ENCODE results near the gene TGFA.

Gene TGFA

DNA sequence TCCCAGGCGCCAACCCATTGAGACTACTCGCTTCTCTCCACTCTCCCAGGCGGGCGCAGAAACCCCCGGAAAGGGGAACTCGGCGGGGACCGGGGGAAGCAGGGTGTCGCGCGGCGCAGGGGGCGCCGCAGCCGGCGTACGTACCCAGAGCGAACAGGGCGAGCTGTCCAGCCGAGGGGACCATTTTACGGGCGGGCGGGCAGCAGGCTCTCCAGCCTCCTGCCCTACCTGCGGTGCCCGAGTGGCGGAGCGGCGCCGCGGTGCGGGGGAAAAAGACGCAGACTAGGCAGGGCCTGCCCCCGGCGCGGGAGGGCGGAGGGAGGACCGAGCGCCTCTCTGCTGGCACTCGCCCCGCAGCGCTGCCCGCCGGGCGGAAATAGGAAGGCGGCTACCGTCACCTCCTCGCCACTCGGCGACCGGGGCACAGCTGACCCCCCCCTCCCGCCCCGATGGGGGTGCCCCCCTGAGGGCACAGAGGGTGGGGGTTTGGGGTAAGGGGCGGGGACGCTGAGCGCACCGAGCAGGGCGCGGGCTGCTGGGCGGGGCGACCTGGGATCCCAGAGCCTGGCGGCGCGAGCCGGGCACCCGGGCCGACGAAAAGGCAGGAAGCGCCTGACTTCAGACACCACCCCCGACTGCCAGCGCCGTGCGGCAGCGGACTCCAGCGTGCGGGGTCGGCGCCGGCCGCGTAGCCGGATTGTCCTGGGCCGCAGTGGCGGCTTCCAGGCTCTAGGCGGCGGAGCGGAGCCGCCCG is at the start of gene TGFA:
Gene TGFA, minus strand, starts transcription at position 243 of the 754 bp plus-strand sequence. Its CDS starts 59 bp downstream, at position 184.
- peak; percentile 40 to 63 for DNase-seq (ENCODE audit: low read depth in 2 of 2)

DNA sequence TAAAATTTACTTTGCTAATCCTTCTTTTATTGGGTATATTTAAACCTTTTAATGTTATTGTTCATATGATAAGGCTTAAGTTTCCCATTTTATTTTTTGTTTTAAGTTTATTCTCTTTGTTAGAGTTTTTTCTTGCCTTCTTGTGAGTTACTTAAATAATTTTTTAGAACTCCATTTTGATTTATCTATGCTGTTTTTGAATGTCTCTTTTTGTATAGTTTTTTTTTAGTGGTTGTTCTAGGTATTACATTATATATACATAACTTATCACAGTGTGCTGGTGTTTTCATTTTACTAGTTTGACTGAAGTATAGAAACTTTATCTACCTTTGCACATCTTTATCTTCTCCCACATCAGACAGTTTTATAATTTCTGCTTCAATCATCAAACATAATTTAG is 49.4 kb upstream of the TGFA start:
- no peak for DNase-seq (ENCODE audit: low read depth in 2 of 2)

DNA sequence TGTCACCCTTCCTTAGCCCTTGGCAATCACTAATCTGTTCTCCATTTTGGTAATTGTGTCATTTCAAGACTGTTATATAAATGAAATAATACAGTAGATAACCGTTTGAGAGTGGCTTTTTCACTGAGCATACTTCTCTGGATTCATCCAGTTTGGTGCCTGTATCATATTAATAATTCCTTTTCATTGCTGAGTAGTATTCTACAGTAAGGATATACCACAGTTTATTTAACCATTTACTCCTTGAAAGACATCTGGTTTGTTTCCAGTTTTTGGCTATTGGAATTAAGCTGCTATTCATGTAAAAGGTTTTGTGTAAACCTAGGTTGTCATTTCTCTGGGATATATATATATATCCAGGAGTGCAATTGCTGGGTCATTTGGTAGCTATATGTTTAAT is 44.6 kb upstream of the TGFA start:
- DNase-seq (ENCODE audit: low read depth in 2 of 2), result no peak

DNA sequence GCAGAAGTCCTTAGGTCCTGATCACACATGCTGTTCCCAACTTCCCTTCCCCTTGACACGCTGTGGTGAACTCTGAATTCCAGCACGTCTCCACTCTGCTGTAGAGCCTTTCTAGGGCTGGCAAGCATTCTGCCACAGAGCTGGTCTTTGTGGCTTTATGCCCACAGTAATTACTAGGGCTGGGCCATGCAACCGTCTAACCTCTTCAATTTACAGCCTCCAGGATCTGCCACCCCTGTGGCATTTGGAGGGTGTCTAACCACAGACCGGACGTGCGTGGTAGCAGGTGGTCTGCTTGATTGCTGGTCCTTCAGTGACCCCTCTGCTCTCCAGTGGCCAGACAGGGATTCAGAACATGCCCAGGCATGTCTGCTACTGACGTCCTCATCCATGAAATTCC is 43.1 kb upstream of the TGFA start:
- DNase-seq (ENCODE audit: low read depth in 2 of 2), result no peak

DNA sequence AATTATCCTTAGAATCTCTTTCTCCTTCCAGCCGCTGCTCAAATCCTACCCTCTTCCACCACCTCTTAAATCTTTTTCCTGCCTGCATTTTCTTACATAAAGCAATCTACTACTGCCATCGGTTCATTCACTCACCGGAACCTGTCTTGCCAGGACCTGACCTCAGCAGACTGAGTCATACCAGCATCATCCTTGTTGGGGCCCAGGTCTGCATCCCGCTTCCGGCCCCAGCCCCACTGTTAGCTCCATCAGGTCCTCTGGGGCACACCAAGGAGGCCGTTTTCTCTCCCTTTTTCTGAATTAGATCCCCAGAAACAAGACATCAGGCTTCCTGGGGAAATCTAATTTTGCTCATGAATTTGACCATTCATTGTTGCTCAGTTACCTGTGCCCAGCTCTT is 42.7 kb upstream of the TGFA start:
- DNase-seq (ENCODE audit: low read depth in 2 of 2), result no peak

DNA sequence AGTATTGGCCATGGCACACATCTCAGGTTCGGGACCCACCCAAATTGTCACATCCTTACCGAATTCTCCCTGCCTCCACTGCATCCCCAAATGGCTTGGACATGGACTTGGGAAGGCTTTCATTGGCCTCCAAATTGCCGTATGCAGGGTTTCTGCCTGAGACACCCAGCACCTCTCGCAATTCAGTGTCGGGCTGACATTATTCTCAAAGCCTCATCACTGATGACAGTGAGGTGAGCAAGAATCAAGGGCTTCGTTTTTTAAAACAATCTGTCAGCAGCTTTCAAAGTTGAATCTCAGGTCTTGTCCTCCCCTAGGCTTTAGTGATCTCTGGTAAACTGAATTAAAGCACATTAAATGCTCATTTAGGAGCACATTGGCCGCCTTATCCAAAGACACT is 29.5 kb upstream of the TGFA start:
- DNase-seq (ENCODE audit: low read depth in 2 of 2), result no peak

DNA sequence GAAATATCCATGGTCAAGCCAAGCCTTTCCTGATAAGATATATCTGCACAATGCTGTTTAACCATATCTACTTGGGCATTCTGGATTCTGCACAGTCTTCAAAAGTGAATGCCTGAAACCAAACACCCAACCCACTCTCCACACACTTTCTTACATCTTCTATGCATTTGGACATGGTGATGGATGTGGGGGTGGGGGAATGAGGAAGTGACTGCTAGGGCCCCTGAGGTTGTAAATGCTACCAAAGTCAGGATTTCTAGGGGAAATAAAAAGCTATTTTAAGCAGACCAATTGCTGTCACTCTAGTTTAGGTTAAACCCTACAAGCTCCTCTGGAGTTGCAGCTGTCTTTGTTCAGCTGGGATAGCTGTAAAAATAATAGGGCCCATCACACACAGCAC is 26.7 kb upstream of the TGFA start:
- DNase-seq (ENCODE audit: low read depth in 2 of 2), result no peak

GRCh38 chr2:70574618-70575017 is 21.0 kb upstream of the TGFA start:
- DNase-seq (ENCODE audit: low read depth in 2 of 2), result no peak

DNA sequence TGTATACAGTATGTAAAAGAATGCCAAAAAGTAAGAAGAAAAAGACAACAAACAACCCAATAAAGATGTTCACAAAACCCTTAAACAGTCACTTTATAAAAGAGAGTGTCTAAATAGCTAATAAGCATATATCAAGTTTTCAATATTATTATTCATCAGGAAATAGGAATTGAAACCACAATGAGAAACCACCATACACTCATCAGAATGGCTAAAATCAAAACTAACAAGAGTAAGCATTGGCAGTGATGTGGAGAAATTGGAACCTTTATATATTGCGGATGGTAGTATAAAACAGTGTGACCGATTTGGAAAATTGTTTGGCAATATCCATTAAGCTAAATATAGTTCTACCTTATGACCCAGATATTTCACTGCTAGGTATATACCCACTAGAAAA is 20.5 kb upstream of the TGFA start:
- no peak for DNase-seq (ENCODE audit: low read depth in 2 of 2)

DNA sequence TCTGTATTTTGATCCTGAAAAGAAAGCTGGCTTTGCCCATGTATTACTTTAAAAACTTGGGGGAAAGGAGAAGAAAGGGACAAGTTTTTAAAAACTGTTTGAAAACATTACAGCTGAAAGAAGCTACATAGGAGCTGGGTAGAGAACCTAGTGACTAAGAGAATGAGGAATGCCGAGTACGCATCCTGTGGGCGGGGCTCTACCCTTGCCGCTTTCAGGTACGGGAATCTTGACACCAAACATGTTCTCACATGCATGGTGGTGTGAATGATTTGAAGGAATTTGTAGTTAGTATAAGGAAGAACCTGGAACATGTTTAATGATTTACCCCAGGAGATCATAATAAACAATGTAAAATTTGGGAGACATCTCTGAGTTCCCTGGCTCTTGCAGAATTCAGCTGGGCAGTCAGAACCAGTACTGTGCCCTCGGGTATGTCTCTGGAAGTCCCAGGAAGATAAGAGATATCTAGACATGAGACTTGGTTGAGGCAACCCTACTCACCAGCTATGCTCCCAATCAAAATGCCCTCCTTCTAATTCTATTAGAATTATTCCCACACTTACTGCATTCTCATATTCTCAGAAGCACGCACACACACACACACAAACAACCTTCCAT is 16.5 kb upstream of the TGFA start:
- DNase-seq (ENCODE audit: low read depth in 2 of 2), result no peak

DNA sequence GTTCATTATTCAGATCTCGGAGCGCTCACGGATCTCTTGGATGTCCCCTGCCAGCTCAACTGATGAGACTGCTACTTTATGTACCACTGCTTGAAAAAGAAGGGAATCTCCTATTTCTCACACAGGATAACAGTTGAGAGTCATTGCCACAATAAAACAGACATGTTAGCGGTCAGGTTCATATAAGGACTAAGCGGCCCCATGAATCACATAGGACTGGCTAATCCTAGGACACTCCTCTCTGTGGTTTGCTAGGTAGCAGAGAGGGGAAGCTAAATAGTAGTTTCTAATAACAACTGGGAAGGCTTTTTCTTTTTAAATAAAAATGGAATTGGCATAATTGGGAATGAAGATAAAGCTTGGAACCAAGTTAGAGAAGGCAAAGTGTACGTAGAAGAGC is 15.9 kb upstream of the TGFA start:
- no peak for DNase-seq (ENCODE audit: low read depth in 2 of 2)

GRCh38 chr2:70566906-70567305 is 13.3 kb upstream of the TGFA start:
- DNase-seq (ENCODE audit: low read depth in 2 of 2), result no peak

GRCh38 chr2:70566464-70566863 is 12.8 kb upstream of the TGFA start:
- DNase-seq (ENCODE audit: low read depth in 2 of 2), result no peak

DNA sequence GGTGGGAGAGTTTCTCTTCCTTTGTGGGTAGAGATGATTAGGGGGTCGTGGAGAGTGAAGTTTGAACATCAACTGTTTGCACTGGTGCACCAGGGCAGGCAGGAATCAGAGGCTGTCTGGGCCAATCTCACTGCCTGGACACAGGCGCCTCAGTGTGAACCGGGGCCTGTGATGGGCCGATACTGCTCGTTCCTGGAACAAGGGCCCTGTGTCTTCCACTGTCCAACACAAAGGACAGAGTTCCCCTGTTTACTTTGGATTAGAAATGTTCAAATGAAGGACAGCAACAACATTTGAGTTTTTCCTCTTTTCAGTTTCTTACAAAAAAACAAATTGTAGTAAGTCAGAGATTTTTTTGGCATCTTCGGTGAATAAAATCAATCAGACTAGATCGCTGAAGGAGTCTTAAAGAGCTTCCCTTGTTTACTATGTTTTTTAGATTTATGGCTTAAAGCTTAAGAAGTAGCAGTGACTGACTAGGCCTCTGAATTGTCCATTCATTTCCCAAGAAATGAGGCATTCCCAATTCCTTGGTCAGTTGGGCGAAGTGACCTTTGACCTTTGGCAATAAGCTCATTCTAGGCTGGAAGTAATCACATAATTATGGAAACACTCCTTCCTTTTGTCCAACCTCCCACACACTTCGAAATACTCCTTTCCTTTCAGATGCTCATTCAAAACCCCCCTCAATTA is 11.6 kb upstream of the TGFA start:
- DNase-seq (ENCODE audit: low read depth in 2 of 2), result no peak

DNA sequence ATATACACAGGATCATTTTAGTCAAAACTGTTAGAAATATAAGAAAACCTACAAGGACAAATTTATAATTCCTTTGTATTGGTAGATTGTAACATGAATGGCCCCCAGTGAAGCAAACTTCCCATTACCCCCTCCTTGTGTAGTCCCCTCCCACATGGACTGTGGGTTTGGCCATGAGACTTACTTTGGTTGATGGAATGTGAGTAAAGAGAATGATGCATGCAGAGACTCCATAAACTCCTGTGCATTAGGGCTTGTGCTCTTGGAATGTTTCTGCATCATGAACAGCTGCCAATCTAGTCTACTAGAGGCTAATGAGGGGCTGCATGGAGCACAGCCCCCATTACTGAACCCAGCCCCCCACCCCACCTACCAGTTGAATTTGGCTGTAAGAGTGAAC is 8.3 kb upstream of the TGFA start:
- DNase-seq (ENCODE audit: low read depth in 2 of 2), result no peak

DNA sequence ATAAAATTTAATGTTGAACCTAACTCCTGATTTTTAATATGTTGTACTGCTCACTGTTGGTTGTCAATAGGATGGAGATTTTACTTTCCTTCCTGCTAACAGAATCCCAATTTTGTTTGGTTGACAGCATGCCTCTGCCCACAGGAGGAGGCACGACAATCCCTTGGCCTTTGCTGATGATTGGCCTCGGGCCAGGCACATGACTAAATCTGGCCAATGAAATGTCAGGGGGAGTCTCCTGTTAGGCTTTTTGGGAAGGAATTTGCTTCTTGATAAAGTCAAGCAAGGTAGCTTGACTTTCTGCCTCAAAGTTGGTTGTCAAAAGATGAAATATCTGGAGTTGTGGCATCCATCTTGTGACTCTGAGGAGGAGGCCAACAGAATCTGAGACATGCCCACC is 6.8 kb upstream of the TGFA start:
- DNase-seq (ENCODE audit: low read depth in 2 of 2), result no peak

DNA sequence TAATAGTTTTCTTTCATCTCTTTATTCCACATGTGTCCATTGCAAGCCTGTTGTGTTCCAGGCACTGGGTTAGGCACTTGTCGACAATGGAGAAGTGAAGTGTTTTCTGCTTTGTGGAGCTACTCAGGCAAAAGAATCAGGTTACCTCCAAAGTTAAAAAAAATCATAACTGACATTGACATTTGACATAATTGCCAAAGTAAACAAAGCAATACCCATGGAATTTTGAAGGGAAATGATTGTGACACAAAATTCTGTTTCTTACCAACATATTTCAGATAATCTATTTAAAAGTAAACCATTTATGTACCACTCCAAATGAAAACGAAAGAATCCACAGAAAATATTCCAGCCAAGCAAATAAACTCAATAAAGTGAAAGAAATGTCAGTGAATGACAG is 6.4 kb upstream of the TGFA start:
- DNase-seq (ENCODE audit: low read depth in 2 of 2), result no peak

DNA sequence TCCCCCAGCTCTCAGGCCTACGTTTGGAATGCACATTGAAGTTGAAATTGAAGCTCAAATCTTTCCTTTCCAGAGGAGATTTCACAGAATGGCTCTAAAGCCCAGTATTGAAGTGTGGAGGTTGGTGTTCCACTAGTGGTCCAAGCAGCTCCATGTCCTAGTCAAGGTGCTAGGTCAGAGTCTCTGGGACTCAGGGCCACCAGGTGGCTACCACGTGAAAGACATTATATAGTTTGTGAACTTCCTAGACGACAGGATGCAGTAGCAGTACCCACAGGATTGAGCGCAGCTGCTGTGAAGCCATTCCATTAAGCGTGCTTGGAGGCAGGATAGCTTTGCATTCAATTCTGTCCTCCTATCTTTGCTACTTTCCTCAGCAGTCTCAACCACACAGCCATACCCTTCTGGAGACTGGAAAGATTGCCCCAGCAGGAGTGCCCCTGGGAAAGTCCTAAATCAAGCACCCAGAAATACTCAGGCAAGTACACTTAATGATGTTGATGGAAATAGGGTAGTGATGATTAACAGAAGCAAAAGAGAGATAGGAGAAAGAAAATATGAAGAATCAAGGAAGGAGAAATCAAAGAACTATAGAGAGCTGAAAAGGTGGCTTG is 4.7 kb upstream of the TGFA start:
- no peak for DNase-seq (ENCODE audit: low read depth in 2 of 2)

GRCh38 chr2:70557171-70557838 is 3.7 kb upstream of the TGFA start:
- no peak for DNase-seq (ENCODE audit: low read depth in 2 of 2)

GRCh38 chr2:70556608-70557007 is 3.0 kb upstream of the TGFA start:
- no peak for DNase-seq (ENCODE audit: low read depth in 2 of 2)

DNA sequence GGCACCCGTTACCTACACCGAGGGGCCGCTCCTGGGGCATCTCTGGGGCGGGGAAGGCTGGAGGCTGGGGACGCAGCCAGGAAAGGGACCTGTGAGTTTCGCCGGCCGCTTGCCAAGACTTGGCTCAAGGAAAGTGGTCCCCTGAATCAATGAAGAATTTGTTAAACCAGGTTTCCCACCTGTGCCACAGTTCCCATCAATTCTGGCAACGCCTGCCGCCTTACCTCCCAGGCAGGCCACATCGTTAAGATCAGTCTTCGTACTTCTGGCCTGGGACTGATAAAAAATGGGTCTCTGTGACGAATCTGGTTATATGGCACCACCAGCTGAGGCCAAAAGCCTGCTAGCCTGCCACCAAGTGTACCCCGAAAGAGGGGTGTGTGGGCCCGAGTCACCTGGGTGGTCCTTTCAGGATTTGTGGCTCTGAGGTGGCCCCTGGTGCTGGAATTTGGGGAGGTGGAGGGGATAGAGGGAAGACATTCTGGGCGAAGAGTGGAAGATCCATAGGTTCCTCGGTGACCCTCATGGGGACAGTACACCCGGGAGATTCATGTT is 789 bp upstream of the TGFA start:
- DNase-seq (ENCODE audit: low read depth in 2 of 2), result no peak

- no peak for DNase-seq (ENCODE audit: low read depth in 2 of 2)
These were observed 367 bp downstream of the TGFA start for GRCh38 chr2:70553334-70553583.
